ENCODE data around the gene RANBP3.
"Not testable (repeated sequence)": the region's sequence is repeated elsewhere in the genome, so short reads cannot be mapped to it uniquely, and the experiment has no call there.

RANBP3 gene, protein sequence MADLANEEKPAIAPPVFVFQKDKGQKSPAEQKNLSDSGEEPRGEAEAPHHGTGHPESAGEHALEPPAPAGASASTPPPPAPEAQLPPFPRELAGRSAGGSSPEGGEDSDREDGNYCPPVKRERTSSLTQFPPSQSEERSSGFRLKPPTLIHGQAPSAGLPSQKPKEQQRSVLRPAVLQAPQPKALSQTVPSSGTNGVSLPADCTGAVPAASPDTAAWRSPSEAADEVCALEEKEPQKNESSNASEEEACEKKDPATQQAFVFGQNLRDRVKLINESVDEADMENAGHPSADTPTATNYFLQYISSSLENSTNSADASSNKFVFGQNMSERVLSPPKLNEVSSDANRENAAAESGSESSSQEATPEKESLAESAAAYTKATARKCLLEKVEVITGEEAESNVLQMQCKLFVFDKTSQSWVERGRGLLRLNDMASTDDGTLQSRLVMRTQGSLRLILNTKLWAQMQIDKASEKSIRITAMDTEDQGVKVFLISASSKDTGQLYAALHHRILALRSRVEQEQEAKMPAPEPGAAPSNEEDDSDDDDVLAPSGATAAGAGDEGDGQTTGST

DNA sequence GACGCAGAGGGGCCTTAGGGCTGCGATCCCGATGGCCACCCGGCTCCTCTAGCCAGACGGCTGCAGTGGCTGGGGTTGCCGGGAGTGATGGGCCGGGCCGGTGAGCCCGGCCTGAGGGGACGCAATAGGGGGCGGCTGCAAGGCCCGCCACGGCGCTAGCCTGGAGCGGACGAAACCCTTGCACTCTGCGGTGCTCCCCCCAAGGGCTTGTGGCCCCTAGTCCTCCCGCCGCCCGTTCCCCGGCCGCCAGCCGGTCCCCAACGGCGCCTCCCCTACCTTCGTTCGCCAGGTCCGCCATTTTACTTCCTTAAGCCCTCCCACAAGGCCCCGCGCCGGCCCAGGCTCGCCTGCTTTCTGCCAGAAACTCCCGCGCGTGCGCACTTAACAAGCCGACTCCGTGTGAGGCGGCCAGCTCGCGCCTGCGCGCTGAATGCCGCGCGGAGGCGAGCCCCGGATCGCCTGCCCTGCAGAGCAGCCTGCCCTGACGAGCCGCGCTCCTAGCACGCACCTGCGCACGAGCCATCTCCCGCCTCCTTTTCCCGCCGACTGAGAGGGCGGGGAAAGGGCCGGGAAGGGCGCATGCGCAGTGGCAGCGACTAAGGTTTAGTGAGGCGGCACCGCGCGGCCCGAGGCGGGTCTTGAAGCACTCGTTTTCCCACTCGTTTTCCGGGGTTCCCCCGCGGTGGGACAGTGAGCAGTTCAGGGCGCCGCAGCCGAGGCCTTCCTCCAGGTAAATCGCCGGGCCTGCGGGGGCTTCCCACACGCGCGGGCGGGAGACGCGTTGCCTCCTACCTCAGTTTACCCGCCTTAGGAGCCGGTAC, at the start of gene RANBP3:
RANBP3 (minus strand) TSS at position 356 of the 821 bp plus-strand sequence; CDS start at position 298, 58 bp downstream.
- no peaks in the 10 kb centered on the region for H3K27me3 ChIP-seq (ENCODE audit: insufficient read depth, low read length)
- H3K4me1 ChIP-seq (ENCODE audit: insufficient read depth, low read length): peaks cover 29% of the 10 kb centered on the region

DNA sequence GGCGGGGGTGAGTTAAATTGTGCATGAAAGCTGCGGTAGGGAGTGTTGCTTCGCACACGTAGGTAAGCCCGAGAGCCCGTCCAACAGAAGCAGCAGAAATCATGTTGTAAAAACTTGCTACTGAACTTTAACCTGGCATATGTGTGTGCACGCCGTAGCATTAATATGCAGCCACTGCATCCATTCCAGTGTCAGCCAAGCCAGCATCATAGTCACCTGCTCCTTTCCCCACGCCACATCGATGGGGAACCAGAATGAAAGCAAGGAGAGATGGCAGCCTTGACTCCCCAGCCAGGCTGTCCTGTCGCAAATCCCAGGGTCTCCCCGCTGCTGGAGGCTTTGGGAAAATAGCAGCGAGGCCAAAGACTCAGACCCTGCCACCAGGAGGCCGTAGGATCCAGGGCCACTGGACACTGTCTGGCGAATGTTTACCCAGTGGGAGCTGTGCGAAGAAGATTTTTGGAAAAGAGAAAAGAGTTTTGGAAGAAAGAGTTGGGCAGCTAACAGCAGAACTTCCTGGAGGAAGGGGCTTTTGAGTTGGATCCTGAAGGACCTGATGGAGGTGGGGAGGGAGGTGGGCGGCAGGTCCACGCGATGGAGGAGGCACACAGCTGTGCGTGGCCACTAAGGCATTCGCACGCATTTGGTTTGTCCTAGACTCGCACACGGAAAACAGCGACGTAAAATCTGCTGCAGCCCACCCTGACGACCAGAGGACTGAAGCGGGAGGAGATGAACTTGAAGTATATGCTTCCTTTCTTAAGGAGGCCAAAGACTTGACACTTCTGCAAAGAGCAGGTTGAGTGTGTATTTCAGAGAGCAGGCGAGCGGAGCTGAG, 48.7 kb upstream of the RANBP3 start:
- Histone ChIP-seq H3K4me1 (ENCODE audit: insufficient read depth, low read length) (no peaks in the 10 kb centered on the region), H3K36me3 (ENCODE audit: insufficient read depth, low read length) (peaks cover 28% of the 10 kb centered on the region), H3K4me3 (ENCODE audit: low read length) (no peak overlapping the region), H3K27me3 (ENCODE audit: insufficient read depth, low read length) (no peaks in the 10 kb centered on the region), H3K9me3 (ENCODE audit: low read length) (peaks cover 3% of the 10 kb centered on the region), H2AFZ (ENCODE audit: low read depth, low read length) (no peak overlapping the region)

More for the DNA sequence above, at the start of gene RANBP3:
- peaks cover 25% of the 10 kb centered on the region for H3K36me3 ChIP-seq (ENCODE audit: insufficient read depth, low read length)
- no peaks in the 10 kb centered on the region for H3K9me3 ChIP-seq (ENCODE audit: low read length)
- peak within 1 kb of the TSS; percentile 99 for H3K4me3 ChIP-seq (ENCODE audit: low read length)
- H2AFZ ChIP-seq (ENCODE audit: low read depth, low read length): peak within 1 kb of the TSS; percentile 96

DNA sequence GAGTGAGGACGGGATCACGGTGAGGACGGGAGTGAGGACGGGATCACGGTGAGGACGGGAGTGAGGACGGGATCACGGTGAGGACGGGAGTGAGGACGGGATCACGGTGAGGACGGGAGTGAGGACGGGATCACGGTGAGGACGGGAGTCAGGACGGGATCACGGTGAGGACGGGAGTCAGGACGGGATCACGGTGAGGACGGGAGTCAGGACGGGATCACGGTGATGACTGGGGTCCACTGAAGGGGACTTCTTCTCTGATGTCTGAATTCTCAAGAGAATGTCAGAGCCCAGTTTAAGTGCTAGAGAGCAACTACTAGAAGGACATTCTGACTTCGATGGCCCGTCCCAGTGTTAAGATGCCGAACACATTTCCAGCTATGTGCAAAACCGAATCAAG, 46.8 kb upstream of the RANBP3 start:
- H3K36me3 ChIP-seq (ENCODE audit: insufficient read depth, low read length): peaks cover 30% of the 10 kb centered on the region
- not testable (repeated sequence) for H3K27me3 ChIP-seq (ENCODE audit: insufficient read depth, low read length); H3K4me1 ChIP-seq (ENCODE audit: insufficient read depth, low read length); H3K4me3 ChIP-seq (ENCODE audit: low read length); H3K9me3 ChIP-seq (ENCODE audit: low read length); H2AFZ ChIP-seq (ENCODE audit: low read depth, low read length)

DNA sequence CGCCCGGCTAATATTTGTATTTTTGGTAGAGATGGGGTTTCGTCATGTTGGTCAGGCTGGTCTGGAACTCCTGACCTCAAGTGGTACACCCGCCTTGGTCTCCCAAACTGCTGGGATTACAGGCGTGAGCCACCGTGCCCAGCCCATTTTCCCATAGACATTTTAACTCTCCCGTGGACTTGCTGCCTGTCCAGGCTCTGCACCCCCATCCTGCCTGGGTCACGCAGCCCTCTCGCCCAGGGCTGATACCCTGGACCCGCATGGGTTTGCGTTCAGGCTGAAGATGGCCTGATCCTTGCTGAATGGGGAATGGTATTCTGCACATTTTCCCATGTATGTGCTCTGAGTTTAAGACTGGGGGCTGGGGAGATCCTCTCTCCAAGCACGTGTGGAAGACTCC, 46.0 kb upstream of the RANBP3 start:
- Histone ChIP-seq H3K27me3 (ENCODE audit: insufficient read depth, low read length) (no peaks in the 10 kb centered on the region), H3K36me3 (ENCODE audit: insufficient read depth, low read length) (peaks cover 29% of the 10 kb centered on the region), H3K4me3 (ENCODE audit: low read length) (no peak overlapping the region)

DNA sequence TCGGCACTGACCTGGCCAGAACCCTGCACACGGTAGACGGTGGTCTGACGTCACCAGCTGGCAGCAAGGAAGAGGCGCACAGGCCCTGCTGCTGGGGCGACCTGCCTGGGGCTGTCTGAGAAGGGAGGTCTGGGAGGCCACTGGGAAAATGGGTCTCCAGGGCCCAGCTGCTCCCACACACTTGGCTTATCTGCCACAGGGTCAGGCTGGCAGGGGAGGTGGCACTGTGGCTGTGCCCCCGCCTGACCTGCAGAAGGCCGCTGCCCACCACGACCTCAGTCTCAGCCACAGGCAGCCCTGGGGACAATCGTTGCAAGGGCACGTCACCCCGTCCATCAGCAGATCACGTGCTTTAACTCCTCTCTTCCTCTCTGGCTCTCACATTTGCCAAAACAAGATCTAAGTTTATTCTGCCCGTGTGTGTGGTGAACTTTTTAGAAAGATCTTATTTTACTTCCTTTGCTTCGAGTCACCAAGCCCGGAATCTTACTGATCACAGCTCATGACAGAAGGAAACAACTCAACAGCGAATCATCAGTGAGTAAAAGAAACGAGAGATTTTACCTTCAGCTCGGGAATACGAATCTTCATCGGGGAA, 45.2 kb upstream of the RANBP3 start:
- no peaks in the 10 kb centered on the region for H3K9me3 ChIP-seq (ENCODE audit: low read length)
- H3K4me1 ChIP-seq (ENCODE audit: insufficient read depth, low read length): no peaks in the 10 kb centered on the region
- no peak overlapping the region for H2AFZ ChIP-seq (ENCODE audit: low read depth, low read length)
- H3K27me3 ChIP-seq (ENCODE audit: insufficient read depth, low read length): no peaks in the 10 kb centered on the region
- no peak overlapping the region for H3K4me3 ChIP-seq (ENCODE audit: low read length)
- H3K36me3 ChIP-seq (ENCODE audit: insufficient read depth, low read length): peaks cover 29% of the 10 kb centered on the region

More for the DNA sequence above, 46.0 kb upstream of the RANBP3 start:
- Histone ChIP-seq H3K4me1 (ENCODE audit: insufficient read depth, low read length) (no peaks in the 10 kb centered on the region), H2AFZ (ENCODE audit: low read depth, low read length) (no peak overlapping the region), H3K9me3 (ENCODE audit: low read length) (no peaks in the 10 kb centered on the region)

DNA sequence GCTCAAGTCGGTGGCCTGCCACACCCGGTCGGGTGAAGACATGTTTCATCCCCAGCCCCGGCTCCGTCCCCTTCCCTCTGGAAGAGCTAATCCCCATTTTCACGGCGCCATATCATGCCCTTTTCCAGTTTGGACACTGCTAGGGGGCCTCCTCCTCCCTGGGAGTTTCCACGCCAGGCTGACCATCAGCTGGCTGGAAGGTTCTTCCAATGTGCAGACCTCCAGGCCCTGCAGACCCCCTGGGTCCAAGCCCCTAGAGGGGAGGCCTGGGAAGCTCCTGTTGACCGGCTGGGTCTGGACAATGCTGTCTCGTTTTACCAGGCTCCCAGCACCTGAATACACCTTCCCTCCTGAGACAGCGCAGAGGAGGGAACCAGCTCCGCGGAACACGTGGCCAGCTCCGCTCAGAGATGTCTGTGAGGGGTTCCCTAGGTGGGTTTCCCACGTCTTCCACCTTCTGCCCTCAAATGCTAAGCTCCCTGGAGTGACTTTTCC, 44.7 kb upstream of the RANBP3 start:
- H3K4me1 ChIP-seq (ENCODE audit: insufficient read depth, low read length): no peaks in the 10 kb centered on the region
- no peaks in the 10 kb centered on the region for H3K27me3 ChIP-seq (ENCODE audit: insufficient read depth, low read length)

DNA sequence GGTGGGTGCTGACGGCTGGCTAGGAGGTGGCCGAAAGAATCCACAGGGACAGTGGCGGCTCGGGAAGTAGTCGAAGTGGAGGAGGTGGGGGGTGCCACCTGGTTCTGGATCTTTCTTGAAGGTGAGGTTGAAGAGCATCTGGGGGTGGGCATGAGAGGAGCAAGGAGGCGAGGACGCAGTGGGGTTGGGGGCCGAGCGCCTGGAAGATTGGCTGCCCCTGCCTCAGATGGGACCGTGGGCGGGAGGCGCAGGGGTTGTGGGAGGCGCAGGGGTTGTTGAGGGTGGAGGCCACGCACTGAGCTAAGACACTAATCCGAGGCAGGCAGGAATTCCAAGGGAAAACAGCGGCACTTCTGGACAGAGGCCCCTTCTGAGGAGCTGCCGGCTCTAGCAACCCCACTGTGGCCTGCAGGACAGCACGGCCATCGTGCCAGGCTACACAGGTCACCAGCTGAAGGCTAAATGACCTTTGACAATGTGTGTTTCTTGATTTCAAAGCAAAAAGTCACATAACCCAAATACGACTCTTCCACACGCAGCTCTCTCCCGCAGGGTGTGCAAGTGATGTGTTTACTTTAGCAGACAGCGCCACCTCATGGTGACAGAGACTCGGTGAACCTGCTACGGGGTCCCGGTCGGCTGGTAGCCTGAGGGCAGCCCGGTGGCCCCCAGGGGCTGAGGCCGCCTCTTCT, 44.1 kb upstream of the RANBP3 start:
- Histone ChIP-seq H2AFZ (ENCODE audit: low read depth, low read length) (no peak overlapping the region), H3K4me3 (ENCODE audit: low read length) (no peak overlapping the region), H3K27me3 (ENCODE audit: insufficient read depth, low read length) (no peaks in the 10 kb centered on the region), H3K4me1 (ENCODE audit: insufficient read depth, low read length) (no peaks in the 10 kb centered on the region), H3K9me3 (ENCODE audit: low read length) (no peaks in the 10 kb centered on the region), H3K36me3 (ENCODE audit: insufficient read depth, low read length) (peaks cover 22% of the 10 kb centered on the region)

More for the DNA sequence above, 44.7 kb upstream of the RANBP3 start:
- peaks cover 28% of the 10 kb centered on the region for H3K36me3 ChIP-seq (ENCODE audit: insufficient read depth, low read length)
- H3K9me3 ChIP-seq (ENCODE audit: low read length): no peaks in the 10 kb centered on the region
- H3K4me3 ChIP-seq (ENCODE audit: low read length): no peak overlapping the region
- no peak overlapping the region for H2AFZ ChIP-seq (ENCODE audit: low read depth, low read length)

DNA sequence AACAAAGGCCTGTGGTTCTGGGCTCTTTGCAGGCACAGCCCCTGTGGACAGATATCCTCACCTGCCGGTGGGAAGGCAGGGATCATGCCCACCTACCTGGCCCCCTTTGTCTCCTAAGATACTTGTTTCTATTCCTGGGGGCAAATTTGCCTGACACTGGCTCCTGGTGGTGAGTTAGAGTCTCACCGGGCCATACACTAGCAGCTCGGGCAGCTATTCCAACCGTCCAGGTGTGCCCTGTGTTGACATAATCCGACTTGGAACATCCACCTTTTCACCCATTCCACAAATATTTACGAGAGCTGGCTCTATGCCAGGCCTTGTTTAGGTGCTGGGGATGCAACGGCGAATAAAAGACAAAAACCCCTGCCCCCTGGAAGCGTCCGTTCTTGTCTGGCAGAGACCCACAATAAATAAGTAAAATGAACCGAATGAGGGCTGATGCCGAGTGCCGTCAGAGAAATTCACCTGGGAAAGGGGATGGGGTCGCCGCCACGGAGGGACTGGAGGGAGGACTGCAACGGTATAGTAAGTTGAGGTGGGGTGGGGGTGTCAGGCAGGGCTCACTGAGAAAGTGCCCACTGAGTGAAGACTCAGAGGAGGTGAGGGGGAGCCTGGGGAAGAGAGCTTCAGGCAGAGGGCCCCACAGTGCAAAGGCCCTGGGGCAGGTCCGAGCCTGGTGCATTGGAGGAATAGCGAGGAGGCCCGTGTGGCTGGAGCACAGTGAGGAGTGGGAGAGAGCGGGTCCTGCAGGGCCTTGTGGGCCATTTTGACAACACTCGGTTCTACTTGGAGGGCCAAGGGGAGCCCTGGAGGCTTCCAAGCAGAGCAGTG, 43.2 kb upstream of the RANBP3 start:
- Histone ChIP-seq H3K9me3 (ENCODE audit: low read length) (no peaks in the 10 kb centered on the region), H3K27me3 (ENCODE audit: insufficient read depth, low read length) (no peaks in the 10 kb centered on the region), H2AFZ (ENCODE audit: low read depth, low read length) (no peak overlapping the region), H3K4me1 (ENCODE audit: insufficient read depth, low read length) (no peaks in the 10 kb centered on the region), H3K36me3 (ENCODE audit: insufficient read depth, low read length) (peaks cover 14% of the 10 kb centered on the region), H3K4me3 (ENCODE audit: low read length) (no peak overlapping the region)

DNA sequence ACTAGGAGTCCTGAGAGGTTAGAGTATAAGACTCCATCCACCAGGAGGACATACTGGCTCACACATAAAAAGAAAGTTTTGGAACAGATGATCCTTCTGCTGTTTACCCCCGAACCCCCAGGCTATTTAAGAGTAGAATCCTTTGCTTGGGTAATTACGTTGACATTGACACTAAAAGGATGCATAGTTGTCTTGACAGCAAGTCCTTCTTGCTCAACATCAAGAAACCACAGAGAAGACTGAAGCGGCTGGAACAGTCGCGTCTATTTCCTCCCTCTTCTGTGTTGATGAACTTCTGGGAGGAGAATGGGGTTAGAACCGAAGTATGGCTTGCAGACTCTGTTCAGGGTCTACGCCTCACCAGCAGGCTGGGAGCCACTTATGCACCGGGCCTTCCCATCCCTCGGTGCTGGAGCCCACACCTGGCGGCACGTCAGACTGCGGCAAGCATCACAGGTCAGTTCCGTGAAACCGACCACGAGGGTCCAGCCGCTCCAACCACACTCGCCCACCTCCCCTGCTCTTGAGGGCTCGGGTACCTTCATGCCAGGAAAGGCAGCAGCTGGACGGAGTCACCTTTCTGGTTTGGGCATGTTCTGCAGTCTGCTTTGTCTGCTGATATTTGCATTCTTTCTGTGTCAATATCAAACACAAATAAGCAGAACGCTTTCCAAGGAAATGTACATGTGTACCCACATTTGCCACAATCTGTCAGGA, 42.4 kb upstream of the RANBP3 start:
- no peaks in the 10 kb centered on the region for H3K9me3 ChIP-seq (ENCODE audit: low read length)
- H2AFZ ChIP-seq (ENCODE audit: low read depth, low read length): no peak overlapping the region
- H3K4me1 ChIP-seq (ENCODE audit: insufficient read depth, low read length): no peaks in the 10 kb centered on the region
- H3K27me3 ChIP-seq (ENCODE audit: insufficient read depth, low read length): no peaks in the 10 kb centered on the region
- no peak overlapping the region for H3K4me3 ChIP-seq (ENCODE audit: low read length)
- peaks cover 10% of the 10 kb centered on the region for H3K36me3 ChIP-seq (ENCODE audit: insufficient read depth, low read length)

DNA sequence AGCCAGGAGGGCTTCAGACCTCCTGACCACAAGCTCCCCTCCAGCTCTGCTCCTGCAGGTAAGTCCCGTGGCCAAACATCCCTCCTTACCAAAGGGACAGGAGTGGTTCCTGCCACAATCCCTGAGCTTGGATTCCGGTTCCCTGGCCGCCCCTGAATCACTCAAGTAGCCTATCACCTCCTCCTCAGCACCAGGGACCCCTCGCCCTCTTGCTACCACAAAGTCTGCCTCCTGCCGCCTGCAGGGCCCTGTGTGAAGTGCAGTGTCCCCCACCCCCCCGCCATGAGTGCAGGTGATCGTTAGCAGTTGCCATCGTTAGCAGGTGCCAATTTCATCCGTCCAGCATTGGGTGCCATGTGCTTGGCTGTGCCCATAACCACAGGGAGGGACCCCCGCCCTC, 40.8 kb upstream of the RANBP3 start:
- H3K4me3 ChIP-seq (ENCODE audit: low read length): no peak overlapping the region
- peaks cover 10% of the 10 kb centered on the region for H3K36me3 ChIP-seq (ENCODE audit: insufficient read depth, low read length)
- H2AFZ ChIP-seq (ENCODE audit: low read depth, low read length): no peak overlapping the region
- H3K27me3 ChIP-seq (ENCODE audit: insufficient read depth, low read length): no peaks in the 10 kb centered on the region
- H3K9me3 ChIP-seq (ENCODE audit: low read length): no peaks in the 10 kb centered on the region
- peaks cover 5% of the 10 kb centered on the region for H3K4me1 ChIP-seq (ENCODE audit: insufficient read depth, low read length)

DNA sequence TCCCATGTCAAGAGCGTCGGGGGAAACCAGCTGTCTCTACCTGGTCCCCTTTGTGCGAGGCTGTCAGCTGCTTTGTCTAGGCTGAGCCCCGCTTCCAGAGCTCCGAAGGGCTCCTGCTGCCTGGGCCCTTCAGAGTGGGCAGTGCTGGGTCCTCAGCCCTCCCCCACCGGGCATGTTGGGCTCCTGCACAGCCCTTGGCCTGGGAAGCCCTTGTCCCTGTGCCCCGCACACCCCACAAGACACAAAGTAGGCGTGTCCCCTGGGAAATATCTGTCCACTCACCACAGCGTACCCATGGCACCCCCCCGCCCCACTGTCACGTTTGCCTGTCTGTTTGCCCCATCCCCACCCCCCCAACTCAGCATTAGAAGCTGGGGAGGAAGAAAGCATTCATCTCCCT, 39.6 kb upstream of the RANBP3 start:
- Histone ChIP-seq H3K4me3 (ENCODE audit: low read length) (no peak overlapping the region), H2AFZ (ENCODE audit: low read depth, low read length) (no peak overlapping the region), H3K27me3 (ENCODE audit: insufficient read depth, low read length) (no peaks in the 10 kb centered on the region), H3K9me3 (ENCODE audit: low read length) (no peaks in the 10 kb centered on the region), H3K36me3 (ENCODE audit: insufficient read depth, low read length) (peaks cover 10% of the 10 kb centered on the region), H3K4me1 (ENCODE audit: insufficient read depth, low read length) (peaks cover 9% of the 10 kb centered on the region)

Measured in neuron (in vitro differentiated cells).